Measurements from ENCODE around the gene EIF2D.

DNA sequence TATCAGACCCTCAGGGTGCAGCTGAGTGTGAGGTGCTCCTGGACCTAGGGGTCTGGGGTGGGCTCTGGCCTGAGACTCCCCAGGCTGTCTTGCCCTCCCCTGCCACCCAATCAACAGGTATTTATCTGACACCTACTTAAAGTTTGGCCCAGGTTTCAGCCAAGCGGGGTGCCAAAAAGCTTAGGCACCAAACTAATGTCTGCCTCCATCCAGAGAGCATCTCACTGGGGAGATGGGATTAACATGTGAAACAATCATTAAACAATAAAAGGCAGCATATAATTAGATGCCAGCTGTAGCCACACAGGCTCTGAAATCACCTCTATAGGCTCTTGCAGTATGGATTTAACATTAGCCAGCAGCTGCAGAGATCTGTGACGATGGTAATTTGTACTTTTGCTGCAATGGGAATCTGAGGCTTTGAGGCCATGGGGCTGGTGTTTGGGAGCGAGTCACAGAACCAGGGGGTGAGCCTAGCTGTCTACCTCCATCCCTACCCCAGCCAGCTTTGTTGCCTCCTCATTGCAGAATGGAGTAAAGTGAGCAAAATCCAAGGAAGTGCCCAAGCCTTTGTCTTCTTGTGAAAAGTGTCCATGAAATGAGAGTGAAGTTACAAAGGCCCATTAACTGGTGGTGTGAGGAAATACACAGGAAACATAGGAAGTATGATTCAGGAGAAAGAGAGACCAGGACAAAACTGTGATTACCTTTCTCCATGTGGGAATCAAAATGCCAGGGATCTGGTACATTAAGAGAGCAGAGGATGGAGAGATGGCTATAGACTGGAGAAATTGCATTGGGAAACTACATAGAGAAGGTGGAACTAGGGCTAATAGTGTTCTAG, 36.1 kb downstream of the EIF2D start:
- TF ChIP-seq CTCF (conservative IDR thresholded peaks at IDR 0.05) (no peak), ZFX (IDR thresholded peaks at IDR 0.05) (no peak)

Data from C4-2B (cell line).